ENCODE results near the gene SPATA24. TPM values are rescaled to one million over a fixed set of nuclear protein-coding genes. Genes with fewer than 3 reads are reported as not detected.

The SPATA24 gene
- polyA plus RNA-seq, 2 of the 4 experiments (the other 2 are of a cell fraction), result 5.7 to 6.9 TPM

DNA sequence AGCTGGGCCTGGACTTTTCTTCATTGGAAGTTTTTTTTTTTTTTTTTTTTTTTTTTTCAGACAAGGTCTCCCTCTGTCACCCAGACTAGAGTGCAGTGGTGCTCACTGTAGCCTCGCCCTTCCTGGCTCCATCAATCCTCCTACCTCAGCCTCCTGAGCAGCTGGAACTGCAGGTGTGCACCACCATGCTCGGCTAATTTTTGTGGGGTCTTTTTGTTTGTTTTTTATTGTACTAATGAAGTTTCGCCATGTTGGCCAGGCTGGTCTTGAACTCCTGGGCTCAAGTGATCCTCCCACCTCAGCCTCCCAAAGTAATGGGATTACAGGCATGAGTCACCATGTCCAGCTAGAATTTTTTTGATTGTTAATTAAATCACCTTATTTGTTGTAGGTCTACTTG, 31.8 kb upstream of the SPATA24 start:
- no peak overlapping the region for H3K4me3 ChIP-seq
- ATAC-seq (no peak), FAIRE-seq (no peak), DNase-seq (ENCODE audit: low read depth in 1 of 2, low spot score in 1 of 2) (no peak)
- no peak overlapping the region for H3K27ac ChIP-seq
- H3K9me3 ChIP-seq, result no peaks in the 10 kb centered on the region
- CTCF ChIA-PET, result interaction anchor here (0.6 to 8.4 kb wide), 6 partner anchors 13 to 338 kb away, joined by 3 to 88 read pairs (median 4); no protein-coding TSS in a partner anchor
- no peak overlapping the region for H3K4me2 ChIP-seq
- peaks cover 8% of the 10 kb centered on the region; the same call in 1 of the 3 replicates for H3K4me1 ChIP-seq
- 89% methylated on average over 3 of the region's 3 CpGs for whole genome bisulfite sequencing (ENCODE audit: missing lambda C conversion rate)
- TF ChIP-seq ESRRA (IDR thresholded peaks at IDR 0.05; ENCODE audit: borderline replicate concordance, low read length) (no peak), POLR2A (IDR thresholded peaks at IDR 0.05; ENCODE audit: low read length) (no peak), FOSB (CRISPR knock-in tag; IDR thresholded peaks at IDR 0.05) (no peak)
- POLR2A ChIA-PET, result no interaction called here

DNA sequence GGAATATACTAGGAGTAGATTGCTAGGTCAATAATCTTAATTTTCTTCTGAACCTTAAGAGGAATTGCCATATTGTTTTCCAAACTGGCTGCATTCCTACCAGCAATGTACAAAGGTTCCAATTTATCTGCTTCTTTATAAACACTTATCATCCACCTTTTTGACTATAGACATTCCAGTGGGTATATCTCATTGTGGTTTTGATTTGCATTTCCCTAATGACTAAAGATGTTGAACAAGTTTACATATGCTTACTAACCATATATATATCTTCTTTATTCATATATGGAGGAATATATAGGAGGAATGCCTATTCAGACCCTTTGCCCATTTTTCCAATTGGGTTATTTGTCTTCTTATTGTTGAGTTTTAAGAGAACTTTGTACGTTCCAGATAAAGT, 27.8 kb upstream of the SPATA24 start:
- 73% methylated on average over 1 of the region's 1 CpG for WGBS (ENCODE audit: missing lambda C conversion rate)
- FAIRE-seq (no peak), ATAC-seq (no peak), DNase-seq (ENCODE audit: low read depth in 1 of 2, low spot score in 1 of 2) (no peak)
- no peak overlapping the region for H3K27ac ChIP-seq
- H3K4me3 ChIP-seq, result no peak overlapping the region
- no peak for TF ChIP-seq EHMT2 (IDR thresholded peaks at IDR 0.05; ENCODE audit: low read depth)
- no peak overlapping the region for H3K4me2 ChIP-seq
- H3K9me3 ChIP-seq, result no peaks in the 10 kb centered on the region
- POLR2A ChIA-PET, result no interaction called here
- no peaks in the 10 kb centered on the region for H3K4me1 ChIP-seq
- CTCF ChIA-PET, result interaction anchor here (0.6 to 8.4 kb wide), 4 partner anchors 9 to 855 kb away, joined by 3 to 88 read pairs (median 7); no protein-coding TSS in a partner anchor

DNA sequence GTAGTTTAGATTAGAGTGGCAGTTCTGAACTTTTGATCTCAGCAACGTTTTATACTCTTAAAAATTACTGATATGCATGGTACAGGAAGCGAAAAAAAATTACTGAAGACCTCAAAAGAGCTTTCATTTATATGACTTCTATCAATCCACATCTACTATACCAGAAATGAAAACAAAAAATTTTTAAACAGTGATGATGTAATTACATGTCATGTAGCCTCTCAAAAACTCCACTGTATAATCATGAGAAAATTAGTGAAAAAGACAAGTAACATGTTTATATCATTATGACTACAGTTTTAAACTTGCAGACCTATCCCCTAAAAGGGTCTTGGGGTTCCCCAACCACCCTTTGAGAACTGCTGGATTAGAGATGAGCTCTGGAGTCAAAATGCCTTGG, 26.1 kb upstream of the SPATA24 start:
- no peak for DNase-seq (ENCODE audit: low read depth in 1 of 2, low spot score in 1 of 2)
- Histone ChIP-seq H3K4me2 (no peak overlapping the region), H3K4me1 (no peaks in the 10 kb centered on the region), H3K27ac (no peak overlapping the region), H3K9me3 (no peaks in the 10 kb centered on the region), H3K4me3 (no peak overlapping the region)
- FAIRE-seq, result no peak
- 69% methylated on average over 2 of the region's 2 CpGs for WGBS (ENCODE audit: missing lambda C conversion rate)
- ChIA-PET CTCF (interaction anchor here (0.7 to 1.7 kb wide), 9 partner anchors 8 to 336 kb away, joined by 3 to 10 read pairs (median 4); partner anchors contain the start of gene DNAJC18), POLR2A (interaction anchor here (0.9 kb wide), 1 partner anchor 9 kb away, joined by 3 read pairs; the partner anchor contains the start of gene DNAJC18)
- ATAC-seq, result no peak
- TF ChIP-seq, protein P1, sequence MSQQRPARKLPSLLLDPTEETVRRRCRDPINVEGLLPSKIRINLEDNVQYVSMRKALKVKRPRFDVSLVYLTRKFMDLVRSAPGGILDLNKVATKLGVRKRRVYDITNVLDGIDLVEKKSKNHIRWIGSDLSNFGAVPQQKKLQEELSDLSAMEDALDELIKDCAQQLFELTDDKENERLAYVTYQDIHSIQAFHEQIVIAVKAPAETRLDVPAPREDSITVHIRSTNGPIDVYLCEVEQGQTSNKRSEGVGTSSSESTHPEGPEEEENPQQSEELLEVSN (IDR thresholded peaks at IDR 0.05; ENCODE audit: borderline replicate concordance, low read depth), result no peak
- TF ChIP-seq FOSL2 (IDR thresholded peaks at IDR 0.05), result no peak
- no peak for TF ChIP-seq FOSL2 (CRISPR knock-in tag; IDR thresholded peaks at IDR 0.05)
- TF ChIP-seq, protein P2, sequence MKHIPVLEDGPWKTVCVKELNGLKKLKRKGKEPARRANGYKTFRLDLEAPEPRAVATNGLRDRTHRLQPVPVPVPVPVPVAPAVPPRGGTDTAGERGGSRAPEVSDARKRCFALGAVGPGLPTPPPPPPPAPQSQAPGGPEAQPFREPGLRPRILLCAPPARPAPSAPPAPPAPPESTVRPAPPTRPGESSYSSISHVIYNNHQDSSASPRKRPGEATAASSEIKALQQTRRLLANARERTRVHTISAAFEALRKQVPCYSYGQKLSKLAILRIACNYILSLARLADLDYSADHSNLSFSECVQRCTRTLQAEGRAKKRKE (CRISPR knock-in tag; IDR thresholded peaks at IDR 0.05; ENCODE audit: low read depth), result no peak
- no peak for TF ChIP-seq ZNF302 (CRISPR knock-in tag; IDR thresholded peaks at IDR 0.05)
- no peak for TF ChIP-seq NFE2L2 (conservative IDR thresholded peaks at IDR 0.05; ENCODE audit: low read length)
- TF ChIP-seq SMC3 (IDR thresholded peaks at IDR 0.05), result no peak
- TF ChIP-seq, protein P3, sequence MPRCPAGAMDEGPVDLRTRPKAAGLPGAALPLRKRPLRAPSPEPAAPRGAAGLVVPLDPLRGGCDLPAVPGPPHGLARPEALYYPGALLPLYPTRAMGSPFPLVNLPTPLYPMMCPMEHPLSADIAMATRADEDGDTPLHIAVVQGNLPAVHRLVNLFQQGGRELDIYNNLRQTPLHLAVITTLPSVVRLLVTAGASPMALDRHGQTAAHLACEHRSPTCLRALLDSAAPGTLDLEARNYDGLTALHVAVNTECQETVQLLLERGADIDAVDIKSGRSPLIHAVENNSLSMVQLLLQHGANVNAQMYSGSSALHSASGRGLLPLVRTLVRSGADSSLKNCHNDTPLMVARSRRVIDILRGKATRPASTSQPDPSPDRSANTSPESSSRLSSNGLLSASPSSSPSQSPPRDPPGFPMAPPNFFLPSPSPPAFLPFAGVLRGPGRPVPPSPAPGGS (IDR thresholded peaks at IDR 0.05), result no peak
- TF ChIP-seq, protein P4, sequence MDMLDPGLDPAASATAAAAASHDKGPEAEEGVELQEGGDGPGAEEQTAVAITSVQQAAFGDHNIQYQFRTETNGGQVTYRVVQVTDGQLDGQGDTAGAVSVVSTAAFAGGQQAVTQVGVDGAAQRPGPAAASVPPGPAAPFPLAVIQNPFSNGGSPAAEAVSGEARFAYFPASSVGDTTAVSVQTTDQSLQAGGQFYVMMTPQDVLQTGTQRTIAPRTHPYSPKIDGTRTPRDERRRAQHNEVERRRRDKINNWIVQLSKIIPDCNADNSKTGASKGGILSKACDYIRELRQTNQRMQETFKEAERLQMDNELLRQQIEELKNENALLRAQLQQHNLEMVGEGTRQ (IDR thresholded peaks at IDR 0.05), result no peak
- no peak for TF ChIP-seq CHD4 (IDR thresholded peaks at IDR 0.05; ENCODE audit: borderline replicate concordance)
- no peak for TF ChIP-seq MAZ (IDR thresholded peaks at IDR 0.05; ENCODE audit: borderline replicate concordance, low read depth, low read length)
- no peak for TF ChIP-seq RAD21 (conservative IDR thresholded peaks at IDR 0.05 in 1 of 2, IDR thresholded peaks at IDR 0.05 in 1 of 2)
- TF ChIP-seq KDM5A (IDR thresholded peaks at IDR 0.05), result no peak
